ENCODE measurements around the gene BIRC3. TPM values are rescaled to one million over a fixed set of nuclear protein-coding genes. Genes with fewer than 3 reads are reported as not detected.

Gene BIRC3
- total and polyA plus RNA-seq, 2 donors from 2014 or later, result 3.9 to 110 TPM

- Histone ChIP-seq H3K9me3 (ENCODE audit: control insufficient read depth in 2 of 3, insufficient read depth in 1 of 3, low read length in 3 of 3) (no peaks in the 10 kb centered on the region), H3K4me3 (ENCODE audit: low read length in 3 of 3) (no peak overlapping the region), H3K36me3 (ENCODE audit: control insufficient read depth in 2 of 3, insufficient read depth in 3 of 3, low read length in 3 of 3) (peaks cover 4 to 46% (median 19%) of the 10 kb centered on the region in 3 donors), H3K27me3 (ENCODE audit: control insufficient read depth, insufficient read depth, low read length) (no peaks in the 10 kb centered on the region), H3K27ac (ENCODE audit: low read depth in 2 of 2, low read length in 2 of 2) (no peak overlapping the region), H3K9ac (ENCODE audit: low read length in 3 of 3) (no peak overlapping the region), H3K4me1 (ENCODE audit: control insufficient read depth in 2 of 3, insufficient read depth in 2 of 3, low read depth in 1 of 3, low read length in 3 of 3) (no peaks in the 10 kb centered on the region)
- DNase-seq (no peak), FAIRE-seq (no peak)
- TF ChIP-seq, protein P1, sequence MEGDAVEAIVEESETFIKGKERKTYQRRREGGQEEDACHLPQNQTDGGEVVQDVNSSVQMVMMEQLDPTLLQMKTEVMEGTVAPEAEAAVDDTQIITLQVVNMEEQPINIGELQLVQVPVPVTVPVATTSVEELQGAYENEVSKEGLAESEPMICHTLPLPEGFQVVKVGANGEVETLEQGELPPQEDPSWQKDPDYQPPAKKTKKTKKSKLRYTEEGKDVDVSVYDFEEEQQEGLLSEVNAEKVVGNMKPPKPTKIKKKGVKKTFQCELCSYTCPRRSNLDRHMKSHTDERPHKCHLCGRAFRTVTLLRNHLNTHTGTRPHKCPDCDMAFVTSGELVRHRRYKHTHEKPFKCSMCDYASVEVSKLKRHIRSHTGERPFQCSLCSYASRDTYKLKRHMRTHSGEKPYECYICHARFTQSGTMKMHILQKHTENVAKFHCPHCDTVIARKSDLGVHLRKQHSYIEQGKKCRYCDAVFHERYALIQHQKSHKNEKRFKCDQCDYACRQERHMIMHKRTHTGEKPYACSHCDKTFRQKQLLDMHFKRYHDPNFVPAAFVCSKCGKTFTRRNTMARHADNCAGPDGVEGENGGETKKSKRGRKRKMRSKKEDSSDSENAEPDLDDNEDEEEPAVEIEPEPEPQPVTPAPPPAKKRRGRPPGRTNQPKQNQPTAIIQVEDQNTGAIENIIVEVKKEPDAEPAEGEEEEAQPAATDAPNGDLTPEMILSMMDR (IDR thresholded peaks at IDR 0.05; ENCODE audit: borderline replicate concordance, extremely low read depth, insufficient read depth), result no peak
- intact Hi-C loops (cut with DNase I), result no loop called here
Observed at GRCh38 chr11:102375720-102376399, 58.6 kb downstream of the BIRC3 start.

GRCh38 chr11:102377891-102378290 is 60.6 kb downstream of the BIRC3 start:
- DNase-seq, result no peak
- Histone ChIP-seq H3K9me3 (ENCODE audit: control insufficient read depth in 2 of 3, insufficient read depth in 1 of 3, low read length in 3 of 3) (no peaks in the 10 kb centered on the region), H3K36me3 (ENCODE audit: control insufficient read depth in 2 of 3, insufficient read depth in 3 of 3, low read length in 3 of 3) (peaks cover 4 to 55% (median 23%) of the 10 kb centered on the region in 3 donors), H3K4me1 (ENCODE audit: control insufficient read depth in 2 of 3, insufficient read depth in 2 of 3, low read depth in 1 of 3, low read length in 3 of 3) (no peaks in the 10 kb centered on the region), H3K27me3 (ENCODE audit: control insufficient read depth, insufficient read depth, low read length) (no peaks in the 10 kb centered on the region), H3K27ac (ENCODE audit: low read depth in 2 of 2, low read length in 2 of 2) (no peak overlapping the region), H3K4me3 (ENCODE audit: low read length in 3 of 3) (no peak overlapping the region), H3K9ac (ENCODE audit: low read length in 3 of 3) (no peak overlapping the region)
- TF ChIP-seq, protein P1 (IDR thresholded peaks at IDR 0.05; ENCODE audit: borderline replicate concordance, extremely low read depth, insufficient read depth), result no peak
- intact Hi-C loops (cut with DNase I), result no loop called here
- no peak for FAIRE-seq

DNA sequence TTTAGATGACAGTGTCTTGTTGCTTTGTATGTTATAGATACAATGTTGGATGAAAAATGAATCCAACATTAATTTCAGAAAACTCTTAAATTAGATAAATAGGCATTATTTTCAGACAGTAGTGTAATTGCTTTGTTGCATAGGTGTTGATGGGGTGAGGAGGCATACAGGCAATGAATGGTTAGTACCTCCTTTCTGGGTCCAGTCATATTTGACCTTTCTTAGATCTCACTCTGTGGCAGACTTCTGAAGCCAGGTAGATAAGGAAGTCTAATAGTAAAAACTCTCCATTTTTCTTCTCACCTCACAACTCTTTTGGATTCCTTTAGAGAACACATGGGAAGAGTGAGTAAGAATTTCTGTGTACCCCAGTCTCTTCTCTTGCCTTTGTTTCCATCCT is 61.5 kb downstream of the BIRC3 start:
- no peaks in the 10 kb centered on the region for H3K27me3 ChIP-seq (ENCODE audit: control insufficient read depth, insufficient read depth, low read length)
- no peak overlapping the region for H3K4me3 ChIP-seq (ENCODE audit: low read length in 3 of 3)
- DNase-seq (no peak), FAIRE-seq (no peak)
- TF ChIP-seq, protein P1 (IDR thresholded peaks at IDR 0.05; ENCODE audit: borderline replicate concordance, extremely low read depth, insufficient read depth), result no peak
- H3K4me1 ChIP-seq (ENCODE audit: control insufficient read depth in 2 of 3, insufficient read depth in 2 of 3, low read depth in 1 of 3, low read length in 3 of 3), result no peaks in the 10 kb centered on the region
- intact Hi-C loops (cut with DNase I), result no loop called here
- no peaks in the 10 kb centered on the region for H3K9me3 ChIP-seq (ENCODE audit: control insufficient read depth in 2 of 3, insufficient read depth in 1 of 3, low read length in 3 of 3)
- no peak overlapping the region for H3K9ac ChIP-seq (ENCODE audit: low read length in 3 of 3)
- no peak overlapping the region for H3K27ac ChIP-seq (ENCODE audit: low read depth in 2 of 2, low read length in 2 of 2)
- peaks cover 4 to 58% (median 23%) of the 10 kb centered on the region in 3 donors for H3K36me3 ChIP-seq (ENCODE audit: control insufficient read depth in 2 of 3, insufficient read depth in 3 of 3, low read length in 3 of 3)

Measured in kidney (tissue), 14 donors.